IPS-NIHi11 (cell line): ENCODE measurements around the gene CELA2B.
A peak's percentile ranks its signal among the peaks of the same experiment; 100 is the strongest.
"Not testable (repeated sequence)": the region's sequence is repeated elsewhere in the genome, so short reads cannot be mapped to it uniquely, and the experiment has no call there.

Experiments used
- DNase-seq: peaks from one replicate; pipeline ENCODE4 v3.0.0; 2012; ENCODE audit warnings: mixed read lengths, low spot score

CELA2B gene

GRCh38 chr1:15475752-15476314, at the start of gene CELA2B:
TSS of gene CELA2B (plus strand) at chr1:15476104. CDS start at chr1:15476126, 22 bp downstream.
- DNase-seq: no peak

GRCh38 chr1:15426492-15427279, 49.2 kb upstream of the CELA2B start:
- no peak for DNase-seq

GRCh38 chr1:15427280-15427666, 48.6 kb upstream of the CELA2B start:
- no peak for DNase-seq

GRCh38 chr1:15428252-15428651, 47.7 kb upstream of the CELA2B start:
- DNase-seq: not testable (repeated sequence)

GRCh38 chr1:15428815-15429435, 47.0 kb upstream of the CELA2B start:
- no peak for DNase-seq

GRCh38 chr1:15429701-15430149, 46.2 kb upstream of the CELA2B start:
- no peak for DNase-seq

GRCh38 chr1:15430787-15431570, 44.9 kb upstream of the CELA2B start:
- peak; percentile 95 for DNase-seq

- DNase-seq: no peak
Observed at GRCh38 chr1:15431571-15431948, 44.3 kb upstream of the CELA2B start.

GRCh38 chr1:15432324-15432723, 43.6 kb upstream of the CELA2B start:
- DNase-seq: no peak

GRCh38 chr1:15433471-15433870, 42.4 kb upstream of the CELA2B start:
- no peak for DNase-seq

- not testable (repeated sequence) for DNase-seq
Observed at GRCh38 chr1:15434739-15435138, 41.2 kb upstream of the CELA2B start.

GRCh38 chr1:15435239-15436077, 40.4 kb upstream of the CELA2B start:
- DNase-seq: no peak

- DNase-seq: no peak
Observed at GRCh38 chr1:15436881-15437442, 38.9 kb upstream of the CELA2B start.

GRCh38 chr1:15439325-15439724, 36.6 kb upstream of the CELA2B start:
- DNase-seq: no peak

- no peak for DNase-seq
Observed at GRCh38 chr1:15440357-15440756, 35.5 kb upstream of the CELA2B start.

- no peak for DNase-seq
Observed at GRCh38 chr1:15441247-15441646, 34.7 kb upstream of the CELA2B start.

- no peak for DNase-seq
Observed at GRCh38 chr1:15442119-15442518, 33.8 kb upstream of the CELA2B start.

- DNase-seq: no peak
Observed at GRCh38 chr1:15442759-15443158, 33.1 kb upstream of the CELA2B start.

GRCh38 chr1:15443281-15443680, 32.6 kb upstream of the CELA2B start:
- no peak for DNase-seq

GRCh38 chr1:15444468-15445389, 31.2 kb upstream of the CELA2B start:
- DNase-seq: no peak
